ENCODE results near the gene DCP2.
"Not testable (repeated sequence)": the region's sequence is repeated elsewhere in the genome, so short reads cannot be mapped to it uniquely, and the experiment has no call there.

Gene DCP2

GRCh38 chr5:112960315-112960714 is 16.3 kb upstream of the DCP2 start:
- no peaks in the 10 kb centered on the region for H4K20me1 ChIP-seq (ENCODE audit: insufficient read depth, low read length)
- H3K9me3 ChIP-seq (ENCODE audit: low read length) = no peaks in the 10 kb centered on the region
- no peak overlapping the region for H3K9ac ChIP-seq (ENCODE audit: low read length)
- H3F3A ChIP-seq (ENCODE audit: insufficient read depth, low read length) = no peaks in the 10 kb centered on the region
- H3K27ac ChIP-seq (ENCODE audit: low read depth, low read length, poor library complexity, severe bottlenecking) = no peak overlapping the region
- H3K27me3 ChIP-seq (ENCODE audit: insufficient read depth, low read length) = no peaks in the 10 kb centered on the region
- H3K79me2 ChIP-seq (ENCODE audit: insufficient read depth, low read length) = no peaks in the 10 kb centered on the region
- H3K36me3 ChIP-seq (ENCODE audit: insufficient read depth, low read length) = no peaks in the 10 kb centered on the region
- no peak for TF ChIP-seq CTCF (IDR thresholded peaks at IDR 0.05; ENCODE audit: low read length)
- H2AFZ ChIP-seq (ENCODE audit: low read length) = no peak overlapping the region
- H3K9me2 ChIP-seq (ENCODE audit: low read depth, low read length) = no peaks in the 10 kb centered on the region
- no peak overlapping the region for H3K4me3 ChIP-seq (ENCODE audit: low read depth, low read length, poor library complexity, severe bottlenecking)
- no peak overlapping the region for H3K4me2 ChIP-seq (ENCODE audit: low read length)
- H3K4me1 ChIP-seq (ENCODE audit: insufficient read depth, low read length, severe bottlenecking) = peaks cover 15% of the 10 kb centered on the region

- no peaks in the 10 kb centered on the region for H3K9me3 ChIP-seq (ENCODE audit: low read length)
- TF ChIP-seq CTCF (IDR thresholded peaks at IDR 0.05; ENCODE audit: low read length) (no peak), EZH2 (IDR thresholded peaks at IDR 0.05; ENCODE audit: borderline replicate concordance, low read length) (no peak)
- H3K79me2 ChIP-seq (ENCODE audit: insufficient read depth, low read length) = no peaks in the 10 kb centered on the region
- H4K20me1 ChIP-seq (ENCODE audit: insufficient read depth, low read length) = no peaks in the 10 kb centered on the region
- no peaks in the 10 kb centered on the region for H3K9me2 ChIP-seq (ENCODE audit: low read depth, low read length)
- no peak overlapping the region for H3K9ac ChIP-seq (ENCODE audit: low read length)
- H3K4me2 ChIP-seq (ENCODE audit: low read length) = no peak overlapping the region
- no peaks in the 10 kb centered on the region for H3F3A ChIP-seq (ENCODE audit: insufficient read depth, low read length)
- no peaks in the 10 kb centered on the region for H3K36me3 ChIP-seq (ENCODE audit: insufficient read depth, low read length)
- peaks cover 15% of the 10 kb centered on the region for H3K4me1 ChIP-seq (ENCODE audit: insufficient read depth, low read length, severe bottlenecking)
- H3K4me3 ChIP-seq (ENCODE audit: low read depth, low read length, poor library complexity, severe bottlenecking) = no peak overlapping the region
- no peak overlapping the region for H2AFZ ChIP-seq (ENCODE audit: low read length)
- H3K27ac ChIP-seq (ENCODE audit: low read depth, low read length, poor library complexity, severe bottlenecking) = no peak overlapping the region
- H3K27me3 ChIP-seq (ENCODE audit: insufficient read depth, low read length) = no peaks in the 10 kb centered on the region
These were observed 15.6 kb upstream of the DCP2 start for GRCh38 chr5:112960863-112961504.

GRCh38 chr5:112963374-112963733 is 13.2 kb upstream of the DCP2 start:
- not testable (repeated sequence) for H3K9me3 ChIP-seq (ENCODE audit: low read length); H3K4me2 ChIP-seq (ENCODE audit: low read length); H3K36me3 ChIP-seq (ENCODE audit: insufficient read depth, low read length); H4K20me1 ChIP-seq (ENCODE audit: insufficient read depth, low read length); H3K27ac ChIP-seq (ENCODE audit: low read depth, low read length, poor library complexity, severe bottlenecking); H3K9me2 ChIP-seq (ENCODE audit: low read depth, low read length); H3F3A ChIP-seq (ENCODE audit: insufficient read depth, low read length); H3K27me3 ChIP-seq (ENCODE audit: insufficient read depth, low read length); H3K79me2 ChIP-seq (ENCODE audit: insufficient read depth, low read length); H3K4me3 ChIP-seq (ENCODE audit: low read depth, low read length, poor library complexity, severe bottlenecking); H3K9ac ChIP-seq (ENCODE audit: low read length); H2AFZ ChIP-seq (ENCODE audit: low read length)
- peaks cover 14% of the 10 kb centered on the region for H3K4me1 ChIP-seq (ENCODE audit: insufficient read depth, low read length, severe bottlenecking)

GRCh38 chr5:112965733-112966306 is 10.8 kb upstream of the DCP2 start:
- Histone ChIP-seq H3K9me3 (ENCODE audit: low read length) (no peaks in the 10 kb centered on the region), H3K27ac (ENCODE audit: low read depth, low read length, poor library complexity, severe bottlenecking) (no peak overlapping the region), H3K36me3 (ENCODE audit: insufficient read depth, low read length) (no peaks in the 10 kb centered on the region), H3K27me3 (ENCODE audit: insufficient read depth, low read length) (no peaks in the 10 kb centered on the region), H3F3A (ENCODE audit: insufficient read depth, low read length) (no peaks in the 10 kb centered on the region), H3K9me2 (ENCODE audit: low read depth, low read length) (no peaks in the 10 kb centered on the region), H3K79me2 (ENCODE audit: insufficient read depth, low read length) (no peaks in the 10 kb centered on the region), H4K20me1 (ENCODE audit: insufficient read depth, low read length) (no peaks in the 10 kb centered on the region), H3K4me2 (ENCODE audit: low read length) (no peak overlapping the region), H3K4me3 (ENCODE audit: low read depth, low read length, poor library complexity, severe bottlenecking) (no peak overlapping the region), H3K9ac (ENCODE audit: low read length) (no peak overlapping the region), H2AFZ (ENCODE audit: low read length) (no peak overlapping the region), H3K4me1 (ENCODE audit: insufficient read depth, low read length, severe bottlenecking) (peaks cover 22% of the 10 kb centered on the region)
- no peak for TF ChIP-seq CTCF (IDR thresholded peaks at IDR 0.05; ENCODE audit: low read length)
- TF ChIP-seq EZH2 (IDR thresholded peaks at IDR 0.05; ENCODE audit: borderline replicate concordance, low read length) = no peak

Data from OCI-LY1 (cell line).